ENCODE results near the gene TAS1R1.
"Not testable (repeated sequence)": the region's sequence is repeated elsewhere in the genome, so short reads cannot be mapped to it uniquely, and the experiment has no call there.

TAS1R1 gene

GRCh38 chr1:6597777-6598131, 42.6 kb downstream of the TAS1R1 start:
- Histone ChIP-seq H4K91ac (ENCODE audit: low read depth, low read length, poor library complexity) (no peak overlapping the region), H3K27ac (replicated peaks; ENCODE audit: low read length) (no peak overlapping the region), H2AFZ (ENCODE audit: low read length) (no peak overlapping the region), H3K27me3 (ENCODE audit: control insufficient read depth in 3 of 3, insufficient read depth in 3 of 3, low read depth in 1 of 3, low read length in 3 of 3) (peaks cover 0 to 6% (median 0%) of the 10 kb centered on the region in 3 experiments), H4K8ac (ENCODE audit: low read depth, low read length) (no peak overlapping the region), H2BK120ac (ENCODE audit: low read depth, low read length) (no peak overlapping the region), H3K4me3 (ENCODE audit: low read length in 2 of 2) (no peak overlapping the region), H3K4me1 (ENCODE audit: control insufficient read depth in 2 of 2, insufficient read depth in 1 of 2, low read depth in 1 of 2, low read length in 2 of 2) (peaks cover 10 to 17% of the 10 kb centered on the region in 2 donors), H3K36me3 (replicated peaks in 1 of 2; ENCODE audit: control insufficient read depth in 2 of 2, insufficient read depth in 2 of 2, low read length in 2 of 2) (peaks cover 40 to 65% of the 10 kb centered on the region in 2 donors), H3K18ac (ENCODE audit: low read length) (no peak overlapping the region), H2BK12ac (ENCODE audit: low read length) (no peak overlapping the region), H2BK15ac (ENCODE audit: low read length) (no peak overlapping the region), H3K4me2 (ENCODE audit: insufficient read depth, low read length, poor library complexity, severe bottlenecking) (no peak overlapping the region), H3K79me1 (ENCODE audit: low read depth, low read length) (peaks cover 24% of the 10 kb centered on the region), H2AK5ac (ENCODE audit: low read depth, low read length) (no peak overlapping the region), H2BK5ac (ENCODE audit: low read length) (no peak overlapping the region), H3K9me3 (replicated peaks in 1 of 2; ENCODE audit: control insufficient read depth in 2 of 2, insufficient read depth in 1 of 2, low read depth in 1 of 2, low read length in 2 of 2) (no peaks in the 10 kb centered on the region), H3K23ac (ENCODE audit: low read depth, low read length, poor library complexity) (no peak overlapping the region), H3K9ac (ENCODE audit: low read depth, low read length, poor library complexity) (no peak overlapping the region), H3K14ac (ENCODE audit: low read length) (no peak overlapping the region), H3K4ac (ENCODE audit: low read length) (no peak overlapping the region)
- WGBS, 2 donors (ENCODE audit: extremely low coverage in 2 of 2, insufficient read length in 2 of 2, insufficient replicate concordance in 1 of 2): no CpG with 5 or more reads among the region's 6 CpGs
- DNase-seq (ENCODE audit: low spot score): no peak

DNA sequence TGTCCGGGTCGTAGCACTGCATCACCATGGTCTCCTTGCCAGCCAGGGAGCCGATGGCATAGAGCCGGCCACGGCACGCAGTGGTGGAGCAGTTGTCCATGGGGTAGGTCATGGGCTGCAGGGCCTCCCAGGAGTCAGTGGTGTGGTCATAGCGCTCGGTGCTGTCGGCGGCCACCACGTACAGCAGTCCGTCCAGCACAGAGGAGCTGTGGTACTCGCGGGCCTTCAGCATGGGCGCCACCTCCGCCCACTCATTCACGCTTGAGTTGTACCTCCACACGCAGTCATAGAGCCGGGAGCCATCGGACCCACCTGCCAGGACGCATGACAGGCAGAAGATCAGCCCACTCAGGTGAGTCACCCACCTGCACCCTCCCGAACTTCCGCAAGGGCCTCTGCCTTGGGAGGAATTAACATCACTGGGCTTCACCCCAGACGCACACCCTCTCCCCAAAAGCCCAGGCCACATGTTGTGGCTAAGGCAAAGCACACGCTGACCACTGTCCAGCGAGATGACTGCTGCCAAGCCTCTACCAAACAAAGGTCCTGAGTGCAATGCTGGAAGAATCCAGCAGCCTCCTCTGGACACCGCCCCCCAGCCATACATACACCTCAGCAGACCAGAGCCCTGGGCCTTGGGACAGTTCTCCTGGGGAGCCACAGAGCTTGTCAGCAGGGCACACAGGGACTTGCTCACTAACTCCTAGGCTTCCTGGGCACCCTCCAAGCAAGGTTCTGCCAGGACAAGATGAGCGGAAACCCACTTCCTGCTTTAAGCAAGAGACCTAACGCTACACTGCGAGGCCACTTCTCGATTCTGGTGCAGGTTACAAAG, 44.3 kb downstream of the TAS1R1 start:
- H3K9me3 ChIP-seq (replicated peaks in 1 of 2; ENCODE audit: control insufficient read depth in 2 of 2, insufficient read depth in 1 of 2, low read depth in 1 of 2, low read length in 2 of 2): no peaks in the 10 kb centered on the region
- no peak overlapping the region for H3K4ac ChIP-seq (ENCODE audit: low read length)
- H4K91ac ChIP-seq (ENCODE audit: low read depth, low read length, poor library complexity): no peak overlapping the region
- no peak overlapping the region for H2BK15ac ChIP-seq (ENCODE audit: low read length)
- no peak overlapping the region for H3K18ac ChIP-seq (ENCODE audit: low read length)
- peaks cover 28 to 49% of the 10 kb centered on the region in 2 donors for H3K36me3 ChIP-seq (replicated peaks in 1 of 2; ENCODE audit: control insufficient read depth in 2 of 2, insufficient read depth in 2 of 2, low read length in 2 of 2)
- peaks cover 17% of the 10 kb centered on the region in 2 donors for H3K4me1 ChIP-seq (ENCODE audit: control insufficient read depth in 2 of 2, insufficient read depth in 1 of 2, low read depth in 1 of 2, low read length in 2 of 2)
- no peak overlapping the region for H2AFZ ChIP-seq (ENCODE audit: low read length)
- peaks cover 21% of the 10 kb centered on the region for H3K79me1 ChIP-seq (ENCODE audit: low read depth, low read length)
- H3K27ac ChIP-seq (replicated peaks; ENCODE audit: low read length): no peak overlapping the region
- no peak overlapping the region for H3K14ac ChIP-seq (ENCODE audit: low read length)
- peaks cover 0 to 6% (median 0%) of the 10 kb centered on the region in 3 experiments for H3K27me3 ChIP-seq (ENCODE audit: control insufficient read depth in 3 of 3, insufficient read depth in 3 of 3, low read depth in 1 of 3, low read length in 3 of 3)
- H3K4me3 ChIP-seq (ENCODE audit: low read length in 2 of 2): no peak overlapping the region
- no peak overlapping the region for H2BK12ac ChIP-seq (ENCODE audit: low read length)
- no peak for DNase-seq (ENCODE audit: low spot score)
- WGBS, 2 donors (ENCODE audit: extremely low coverage in 2 of 2, insufficient read length in 2 of 2, insufficient replicate concordance in 1 of 2): no CpG with 5 or more reads among the region's 31 CpGs
- no peak overlapping the region for H2BK5ac ChIP-seq (ENCODE audit: low read length)
- peak overlapping the region; percentile 37 for H3K4me2 ChIP-seq (ENCODE audit: insufficient read depth, low read length, poor library complexity, severe bottlenecking)
- H3K9ac ChIP-seq (ENCODE audit: low read depth, low read length, poor library complexity): peak overlapping the region; percentile 63
- H3K23ac ChIP-seq (ENCODE audit: low read depth, low read length, poor library complexity): peak overlapping the region; percentile 37
- H4K8ac ChIP-seq (ENCODE audit: low read depth, low read length): no peak overlapping the region
- no peak overlapping the region for H2AK5ac ChIP-seq (ENCODE audit: low read depth, low read length)
- no peak overlapping the region for H2BK120ac ChIP-seq (ENCODE audit: low read depth, low read length)

- H3K14ac ChIP-seq (ENCODE audit: low read length); H3K27ac ChIP-seq (replicated peaks; ENCODE audit: low read length): not testable (repeated sequence)
Measured at GRCh38 chr1:6599991-6600390, 44.9 kb downstream of the TAS1R1 start.

DNA sequence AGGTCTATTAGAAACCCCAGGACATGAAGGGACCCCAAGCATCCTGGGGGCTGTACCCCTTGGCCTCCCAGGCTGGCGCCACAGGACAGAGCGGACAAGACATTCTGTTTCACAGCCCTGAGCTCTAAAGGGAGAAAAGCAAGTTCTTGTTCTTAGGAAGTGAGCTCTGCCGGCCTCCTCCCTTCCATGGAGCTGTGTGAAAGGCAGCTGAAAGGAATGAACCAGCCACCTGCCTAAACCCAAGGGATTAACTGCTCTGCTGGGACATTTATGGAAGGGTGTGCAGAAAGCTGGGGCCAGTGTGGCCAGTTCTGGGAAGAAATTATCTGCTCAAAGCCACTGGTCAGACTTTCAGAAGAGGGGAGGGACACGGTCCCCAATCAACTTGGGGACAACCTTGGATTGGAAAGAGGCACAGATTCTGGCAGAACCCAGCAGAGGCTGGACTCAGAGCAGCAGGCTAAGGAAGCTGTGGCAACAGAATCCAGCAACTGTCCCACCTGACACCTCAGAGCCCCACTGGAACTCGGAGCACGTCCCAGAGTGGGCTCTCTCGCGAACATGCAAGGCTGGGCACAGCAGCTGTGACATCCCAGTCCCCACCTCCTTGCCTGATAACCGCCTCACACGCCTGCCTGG, 45.4 kb downstream of the TAS1R1 start:
- Histone ChIP-seq H3K4me1 (ENCODE audit: control insufficient read depth in 2 of 2, insufficient read depth in 1 of 2, low read depth in 1 of 2, low read length in 2 of 2) (peaks cover 17 to 19% of the 10 kb centered on the region in 2 donors), H3K14ac (ENCODE audit: low read length) (no peak overlapping the region), H3K36me3 (replicated peaks in 1 of 2; ENCODE audit: control insufficient read depth in 2 of 2, insufficient read depth in 2 of 2, low read length in 2 of 2) (peaks cover 22 to 38% of the 10 kb centered on the region in 2 donors), H3K27me3 (ENCODE audit: control insufficient read depth in 3 of 3, insufficient read depth in 3 of 3, low read depth in 1 of 3, low read length in 3 of 3) (peaks cover 0 to 6% (median 0%) of the 10 kb centered on the region in 3 experiments), H4K8ac (ENCODE audit: low read depth, low read length) (no peak overlapping the region), H3K79me1 (ENCODE audit: low read depth, low read length) (peaks cover 23% of the 10 kb centered on the region), H3K27ac (replicated peaks; ENCODE audit: low read length) (peak overlapping the region; percentile 23), H2BK15ac (ENCODE audit: low read length) (no peak overlapping the region), H3K4me3 (ENCODE audit: low read length in 2 of 2) (peak overlapping the region; percentile 68 to 95), H2AFZ (ENCODE audit: low read length) (peak overlapping the region; percentile 91), H3K18ac (ENCODE audit: low read length) (peak overlapping the region; percentile 64), H3K9me3 (replicated peaks in 1 of 2; ENCODE audit: control insufficient read depth in 2 of 2, insufficient read depth in 1 of 2, low read depth in 1 of 2, low read length in 2 of 2) (no peaks in the 10 kb centered on the region), H3K23ac (ENCODE audit: low read depth, low read length, poor library complexity) (peak overlapping the region; percentile 76), H2BK120ac (ENCODE audit: low read depth, low read length) (no peak overlapping the region), H2BK5ac (ENCODE audit: low read length) (no peak overlapping the region), H3K4ac (ENCODE audit: low read length) (no peak overlapping the region), H3K9ac (ENCODE audit: low read depth, low read length, poor library complexity) (peak overlapping the region; percentile 60), H4K91ac (ENCODE audit: low read depth, low read length, poor library complexity) (no peak overlapping the region), H2BK12ac (ENCODE audit: low read length) (no peak overlapping the region), H2AK5ac (ENCODE audit: low read depth, low read length) (no peak overlapping the region), H3K4me2 (ENCODE audit: insufficient read depth, low read length, poor library complexity, severe bottlenecking) (peak overlapping the region; percentile 96)
- no peak for DNase-seq (ENCODE audit: low spot score)
- no CpG with 5 or more reads among the region's 10 CpGs for WGBS, 2 donors (ENCODE audit: extremely low coverage in 2 of 2, insufficient read length in 2 of 2, insufficient replicate concordance in 1 of 2)

More at GRCh38 chr1:6599991-6600390, 44.9 kb downstream of the TAS1R1 start:
- peaks cover 27 to 43% of the 10 kb centered on the region in 2 donors for H3K36me3 ChIP-seq (replicated peaks in 1 of 2; ENCODE audit: control insufficient read depth in 2 of 2, insufficient read depth in 2 of 2, low read length in 2 of 2)
- not testable (repeated sequence) for H3K4me3 ChIP-seq (ENCODE audit: low read length in 2 of 2); H4K8ac ChIP-seq (ENCODE audit: low read depth, low read length); H2BK12ac ChIP-seq (ENCODE audit: low read length); H3K9ac ChIP-seq (ENCODE audit: low read depth, low read length, poor library complexity); H3K23ac ChIP-seq (ENCODE audit: low read depth, low read length, poor library complexity); H2AK5ac ChIP-seq (ENCODE audit: low read depth, low read length); DNase-seq (ENCODE audit: low spot score); H2AFZ ChIP-seq (ENCODE audit: low read length); H3K4ac ChIP-seq (ENCODE audit: low read length); H3K18ac ChIP-seq (ENCODE audit: low read length); H4K91ac ChIP-seq (ENCODE audit: low read depth, low read length, poor library complexity); H2BK15ac ChIP-seq (ENCODE audit: low read length); H3K9me3 ChIP-seq (replicated peaks in 1 of 2; ENCODE audit: control insufficient read depth in 2 of 2, insufficient read depth in 1 of 2, low read depth in 1 of 2, low read length in 2 of 2); H2BK120ac ChIP-seq (ENCODE audit: low read depth, low read length); H3K27me3 ChIP-seq (ENCODE audit: control insufficient read depth in 3 of 3, insufficient read depth in 3 of 3, low read depth in 1 of 3, low read length in 3 of 3); H2BK5ac ChIP-seq (ENCODE audit: low read length)
- no CpG with 5 or more reads among the region's 8 CpGs for WGBS, 2 donors (ENCODE audit: extremely low coverage in 2 of 2, insufficient read length in 2 of 2, insufficient replicate concordance in 1 of 2)
- peaks cover 23% of the 10 kb centered on the region for H3K79me1 ChIP-seq (ENCODE audit: low read depth, low read length)
- peaks cover 17 to 19% of the 10 kb centered on the region in 2 donors for H3K4me1 ChIP-seq (ENCODE audit: control insufficient read depth in 2 of 2, insufficient read depth in 1 of 2, low read depth in 1 of 2, low read length in 2 of 2)
- H3K4me2 ChIP-seq (ENCODE audit: insufficient read depth, low read length, poor library complexity, severe bottlenecking): peak overlapping the region; percentile 96

Measured in neuronal stem cell (in vitro differentiated cells).